Dermis lymphatic vessel endothelial cell (primary cell): ENCODE measurements around the gene KATNA1. TPM values are rescaled to one million over a fixed set of nuclear protein-coding genes. Genes with fewer than 3 reads are reported as not detected.

Experiments used
- total RNA-seq: library from RNA; depleted of rRNA; stranded (reverse); fragments of >200 nt; gene quantifications from 2 replicates; pipeline ENCODE4 v1.2.1, GENCODE V29; 2014

KATNA1 gene
- 19.0 and 21.1 TPM in 2 replicates for total RNA-seq

DNA sequence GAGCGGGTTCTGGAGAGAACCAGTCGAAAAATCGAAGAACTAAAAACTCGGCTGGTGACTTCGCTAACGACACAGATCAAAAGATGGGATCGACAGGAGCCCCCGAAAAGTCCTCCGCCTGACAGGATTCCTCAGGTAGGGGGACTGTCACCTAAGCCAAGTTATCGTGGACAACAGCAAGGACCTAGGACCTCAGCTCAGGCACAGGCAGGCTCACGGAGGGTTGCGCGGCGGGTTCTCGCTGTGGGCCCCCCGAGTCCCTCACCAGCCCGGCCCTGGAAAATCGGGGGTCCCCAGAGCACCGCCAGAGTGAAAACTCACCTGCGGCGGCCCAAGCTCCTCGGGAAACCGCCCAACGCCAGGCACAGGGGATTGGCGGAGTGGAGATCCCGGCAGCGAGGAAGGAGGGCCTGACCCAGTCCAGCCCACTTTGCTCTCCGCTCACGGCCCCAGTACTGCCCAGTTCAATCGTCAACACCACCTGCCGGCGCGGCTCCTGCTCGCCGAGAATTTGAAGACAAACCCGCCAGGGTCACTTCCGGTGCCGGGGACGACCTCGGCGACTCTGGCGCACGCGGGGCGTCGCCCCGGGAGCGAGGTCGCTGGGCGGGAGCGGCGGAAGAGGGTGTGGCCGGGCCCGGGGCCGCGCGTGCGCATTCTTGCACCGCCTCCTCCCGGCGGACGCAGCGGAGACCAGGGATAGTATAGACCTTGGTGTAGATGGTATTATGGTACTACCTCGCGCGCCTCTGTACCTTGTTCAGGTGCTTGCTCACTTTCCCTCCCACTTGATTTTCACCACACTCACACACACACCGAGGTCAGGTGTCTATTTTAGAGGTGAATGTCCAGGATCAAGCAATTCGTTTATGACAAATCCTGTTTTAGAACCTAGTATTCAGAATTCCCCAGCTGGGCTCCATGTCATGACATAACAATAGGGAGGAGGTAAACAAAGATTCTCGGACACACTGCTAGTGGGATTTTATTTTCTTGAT, at the start of gene KATNA1:
Gene KATNA1, minus strand, starts transcription at position 567 of the 998 bp plus-strand sequence. CDS start 10,167 bp downstream, outside the sequence.

DNA sequence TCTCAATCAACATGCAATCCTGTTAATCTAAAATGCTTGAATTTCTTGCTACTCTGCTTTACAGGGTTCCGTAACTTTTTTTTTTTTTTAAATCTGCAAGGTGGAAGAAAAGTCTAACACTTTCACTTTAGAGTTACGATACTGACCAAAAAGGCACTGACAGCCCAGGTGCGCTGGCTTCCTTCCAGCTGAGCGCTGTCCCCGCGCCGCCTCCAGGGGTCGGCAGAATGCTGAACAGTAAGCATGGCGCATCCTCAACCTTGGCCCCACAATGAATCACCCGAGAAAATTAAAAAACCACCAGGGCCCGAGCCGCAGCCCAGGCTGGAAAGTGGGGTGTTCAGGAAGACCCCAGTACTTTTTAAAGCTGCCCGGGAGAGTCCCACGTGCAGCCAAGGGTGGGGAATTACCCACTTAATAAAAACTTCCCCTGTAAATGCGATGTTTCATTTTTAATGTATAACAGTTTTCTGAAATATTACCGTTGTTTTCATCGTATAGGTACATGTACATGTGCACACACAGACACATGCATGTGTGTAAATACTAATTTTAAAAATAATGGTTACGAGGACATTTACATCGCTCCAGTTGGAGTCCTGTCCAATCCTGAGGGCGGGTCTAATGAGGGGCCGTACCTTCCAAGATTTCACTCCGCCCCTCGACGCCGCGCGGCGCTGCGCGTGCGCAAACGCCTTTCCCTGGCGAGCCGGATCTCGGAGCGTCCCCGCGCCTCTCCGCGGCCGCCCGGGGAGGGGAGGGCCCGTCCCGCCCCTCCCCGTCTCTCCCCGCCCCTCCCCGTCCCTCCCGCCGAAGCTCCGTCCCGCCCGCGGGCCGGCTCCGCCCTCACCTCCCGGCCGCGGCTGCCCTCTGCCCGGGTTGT, 82.7 kb downstream of the KATNA1 start, which contains the start of gene GINM1:
Gene GINM1, plus strand, starts transcription at position 849 of the 883 bp plus-strand sequence. CDS start 40 bp downstream, outside the sequence.

DNA sequence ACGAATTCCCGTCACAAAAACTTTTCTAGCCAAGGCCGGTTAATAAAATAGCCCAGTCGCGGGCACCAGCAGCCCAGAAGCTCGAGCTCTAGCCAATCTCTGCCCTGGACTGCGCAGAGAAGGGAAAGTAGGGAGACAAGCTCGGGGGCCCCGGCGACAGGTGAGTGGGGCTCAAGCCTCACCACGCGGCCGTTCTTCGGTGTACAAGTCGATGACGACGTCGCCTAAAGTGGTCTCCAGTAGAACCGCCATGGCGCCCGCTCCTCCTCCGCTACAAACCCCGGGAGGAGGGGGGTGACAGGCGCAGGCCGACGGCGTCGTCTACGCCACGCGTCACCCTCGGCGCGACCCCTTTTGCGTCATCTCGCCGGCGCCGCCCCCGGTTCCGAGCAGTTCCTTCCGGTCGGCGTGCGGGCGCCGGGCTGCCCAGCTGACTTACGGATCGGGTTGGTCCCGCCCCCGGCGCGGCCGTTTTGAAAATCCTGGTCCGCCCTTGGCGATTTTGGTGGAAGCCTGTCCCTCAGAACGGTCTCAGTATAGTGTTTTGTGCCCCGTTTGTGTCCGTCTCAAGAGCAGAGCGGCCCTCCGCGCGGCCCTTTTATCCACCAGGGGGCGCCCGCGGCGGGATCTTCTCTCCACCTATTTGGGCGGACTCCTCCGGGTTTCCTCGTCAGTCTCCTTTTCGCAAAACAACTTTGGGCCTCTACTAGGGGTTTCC, 102.6 kb downstream of the KATNA1 start, which contains the start of gene PPIL4:
Gene PPIL4, minus strand, starts transcription at position 290 of the 718 bp plus-strand sequence. Its CDS starts 38 bp downstream, at position 252.

Other genes with a start within 250 kb of the KATNA1 start
- gene SUMO4, start 248.5 kb downstream of the KATNA1 start, total RNA-seq, result 0.76 and 1.2 TPM in 2 replicates
- under 0.01 TPM in 1 of 2 replicates, not detected in the other for gene ZC3H12D, start 163.7 kb downstream of the KATNA1 start, total RNA-seq
- 21.9 and 30.2 TPM in 2 replicates for gene PPIL4, start 102.7 kb downstream of the KATNA1 start, total RNA-seq
- 50.7 and 51.0 TPM in 2 replicates for gene GINM1, start 82.3 kb downstream of the KATNA1 start, total RNA-seq
- 7.3 and 9.1 TPM in 2 replicates for gene LATS1, start 69.4 kb upstream of the KATNA1 start, total RNA-seq
- gene NUP43, start 97.8 kb upstream of the KATNA1 start, total RNA-seq, result 16.3 and 26.2 TPM in 2 replicates
- gene PCMT1, start 101.0 kb upstream of the KATNA1 start, total RNA-seq, result 85.9 and 91.4 TPM in 2 replicates
- 11.8 and 12.0 TPM in 2 replicates for gene LRP11, start 215.6 kb upstream of the KATNA1 start, total RNA-seq
- gene RAET1E, start 249.4 kb upstream of the KATNA1 start, total RNA-seq, result not detected in 2 replicates